Prostate gland (tissue), 2 donors: ENCODE measurements around the gene LRRN2. TPM values are rescaled to one million over a fixed set of nuclear protein-coding genes. Genes with fewer than 3 reads are reported as not detected.

Experiments used
- DNase-seq: peaks from one replicate; pipeline ENCODE4 v3.0.0-alpha.2; 2019; ENCODE audit warnings: low spot score
- H3K27ac ChIP-seq, 2 donors: fragments of 200-600 bp; sonication (generic); 2 replicates each; pipeline ENCODE4 v1.5.1; 2017 to 2019
- H3K27me3 ChIP-seq: fragments of 200-600 bp; sonication (generic); replicated peaks from 2 replicates; pipeline ENCODE4 v1.5.1; 2019; ENCODE audit not compliant: insufficient read depth
- H3K36me3 ChIP-seq, 2 donors: fragments of 200-600 bp; sonication (generic); 1 replicate in 1 of 2; 2 replicates in 1 of 2; pipeline versions ENCODE4 v1.5.1 to v1.8.1; 2017 to 2019
- H3K4me1 ChIP-seq: fragments of 200-600 bp; sonication (generic); replicated peaks from 2 replicates; pipeline ENCODE4 v1.5.1; 2019
- H3K4me3 ChIP-seq, 2 donors: fragments of 200-600 bp; sonication (generic); 2 replicates each; pipeline ENCODE4 v1.5.1; 2017 to 2019
- H3K9me3 ChIP-seq: fragments of 200-600 bp; sonication (generic); 2 replicates; pipeline ENCODE4 v1.5.1; 2017
- CTCF ChIP-seq, 4 experiments: fragments of 200-600 bp in 2 of 4; fragments of 450-650 bp in 2 of 4; sonication (generic) in 2 of 4; IDR thresholded peaks; 1 replicate in 3 of 4; 2 replicates in 1 of 4; pipeline ENCODE4 v1.5.1; 2016 to 2019; ENCODE audit warnings: antibody characterized with exemption in 4 of 4, mild to moderate bottlenecking in 2 of 4, moderate library complexity in 2 of 4
- POLR2A ChIP-seq: fragments of 450-650 bp; IDR thresholded peaks from one replicate; pipeline ENCODE4 v1.6.1; 2016; ENCODE audit warnings: antibody characterized with exemption, mild to moderate bottlenecking
- POLR2AphosphoS5 ChIP-seq: sonication (generic); formaldehyde crosslinking; IDR thresholded peaks from one replicate; pipeline ENCODE4 v1.6.1; 2017; ENCODE audit warnings: antibody characterized with exemption
- WGBS: methylation state at CpG from one replicate; pipeline ENCODE4 v1.1.5; 2018; 5-methylcytosine and 5-hydroxymethylcytosine counted together
- intact Hi-C: fragments of 100-400 bp; cut with DNase I; formaldehyde crosslinking; loops from one replicate; pipeline ENCODE4 v1.14.2; 2022
- total RNA-seq, 2 donors: library from RNA; depleted of rRNA; stranded (reverse); fragments of >200 nt; gene quantifications; one replicate each; pipeline ENCODE4 v1.1.0, GENCODE V29; 2016

LRRN2 gene
- total RNA-seq, 2 donors from 2014 or later, result 0.55 to 15.3 TPM

GRCh38 chr1:204602871-204603542, 82.5 kb downstream of the LRRN2 start:
- intact Hi-C loops, result no loop called here
- WGBS, result 80% methylated on average over 6 of the region's 6 CpGs
- Histone ChIP-seq H3K4me1 (no peaks in the 10 kb centered on the region), H3K9me3 (no peaks in the 10 kb centered on the region), H3K4me3 (no peak overlapping the region), H3K27me3 (no peaks in the 10 kb centered on the region), H3K36me3 (no peaks in the 10 kb centered on the region), H3K27ac (no peak overlapping the region)
- no peak for DNase-seq
- TF ChIP-seq POLR2AphosphoS5 (no peak), CTCF (IDR thresholded peaks at IDR 0.05) (no peak), POLR2A (no peak)

GRCh38 chr1:204602111-204602579, 83.4 kb downstream of the LRRN2 start:
- TF ChIP-seq CTCF (IDR thresholded peaks at IDR 0.05), result no peak
- no peak for TF ChIP-seq POLR2AphosphoS5
- TF ChIP-seq POLR2A, result no peak
- no peak overlapping the region for H3K27ac ChIP-seq
- H3K9me3 ChIP-seq, result no peaks in the 10 kb centered on the region
- intact Hi-C loops, result no loop called here
- no peak overlapping the region for H3K4me3 ChIP-seq
- no peaks in the 10 kb centered on the region for H3K4me1 ChIP-seq
- 70% methylated on average over 6 of the region's 6 CpGs for WGBS
- no peaks in the 10 kb centered on the region for H3K36me3 ChIP-seq
- H3K27me3 ChIP-seq, result no peaks in the 10 kb centered on the region
- DNase-seq, result no peak

- no peaks in the 10 kb centered on the region for H3K4me1 ChIP-seq
- TF ChIP-seq POLR2A (no peak), POLR2AphosphoS5 (no peak), CTCF (IDR thresholded peaks at IDR 0.05) (no peak)
Observed at GRCh38 chr1:204600968-204601367, 84.6 kb downstream of the LRRN2 start.

GRCh38 chr1:204600203-204600602, 85.3 kb downstream of the LRRN2 start:
- WGBS, result 89% methylated on average over 5 of the region's 5 CpGs
- Histone ChIP-seq H3K36me3 (no peaks in the 10 kb centered on the region), H3K9me3 (no peaks in the 10 kb centered on the region), H3K27me3 (no peaks in the 10 kb centered on the region), H3K4me1 (no peaks in the 10 kb centered on the region), H3K27ac (no peak overlapping the region), H3K4me3 (no peak overlapping the region)
- TF ChIP-seq POLR2AphosphoS5 (no peak), CTCF (IDR thresholded peaks at IDR 0.05) (no peak), POLR2A (no peak)
- intact Hi-C loops, result no loop called here
- DNase-seq, result no peak

More at GRCh38 chr1:204600968-204601367, 84.6 kb downstream of the LRRN2 start:
- H3K36me3 ChIP-seq, result no peaks in the 10 kb centered on the region
- H3K4me3 ChIP-seq, result no peak overlapping the region
- no peaks in the 10 kb centered on the region for H3K27me3 ChIP-seq
- intact Hi-C loops, result no loop called here
- DNase-seq, result no peak
- no peaks in the 10 kb centered on the region for H3K9me3 ChIP-seq
- no peak overlapping the region for H3K27ac ChIP-seq
- WGBS, result 92% methylated on average over 4 of the region's 4 CpGs

- Histone ChIP-seq H3K27me3 (no peaks in the 10 kb centered on the region), H3K9me3 (no peaks in the 10 kb centered on the region), H3K36me3 (no peaks in the 10 kb centered on the region), H3K27ac (no peak overlapping the region), H3K4me1 (no peaks in the 10 kb centered on the region), H3K4me3 (no peak overlapping the region)
- 70% methylated on average over 10 of the region's 10 CpGs for WGBS
- TF ChIP-seq POLR2AphosphoS5, result no peak
- intact Hi-C loops, result no loop called here
- no peak for DNase-seq
Observed at GRCh38 chr1:204599596-204599995, 85.9 kb downstream of the LRRN2 start.
